GM18498 (cell line): Measurements from ENCODE around the gene TTLL7.

ENCODE experiments used
- ATAC-seq: cut with Tn5 transposase; IDR thresholded peaks from one replicate; pipeline ENCODE4 v1.9.1; 2021; ENCODE audit warnings: mild to moderate bottlenecking, moderate library complexity; ENCODE audit not compliant: unreplicated experiment

Gene TTLL7

DNA sequence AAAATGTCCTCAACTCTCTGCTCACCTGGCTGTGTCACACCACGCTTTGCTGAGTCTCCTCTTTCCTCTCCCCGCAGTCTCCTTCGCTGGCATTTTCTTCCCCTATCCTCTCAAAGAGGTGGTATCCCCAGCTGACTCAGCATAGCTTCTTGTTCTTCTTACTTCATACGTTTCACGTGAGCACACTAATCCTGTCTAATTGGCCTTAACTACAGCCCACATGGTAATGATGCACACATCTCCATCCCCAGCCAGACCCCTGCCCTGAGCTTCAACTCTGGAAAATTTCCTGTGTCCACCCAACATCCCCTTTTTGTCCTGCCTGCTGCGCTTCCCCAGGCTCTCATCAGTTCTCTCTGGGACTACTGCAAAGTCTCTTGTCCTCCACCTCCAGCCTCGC, 169.8 kb downstream of the TTLL7 start:
- no peak for ATAC-seq

DNA sequence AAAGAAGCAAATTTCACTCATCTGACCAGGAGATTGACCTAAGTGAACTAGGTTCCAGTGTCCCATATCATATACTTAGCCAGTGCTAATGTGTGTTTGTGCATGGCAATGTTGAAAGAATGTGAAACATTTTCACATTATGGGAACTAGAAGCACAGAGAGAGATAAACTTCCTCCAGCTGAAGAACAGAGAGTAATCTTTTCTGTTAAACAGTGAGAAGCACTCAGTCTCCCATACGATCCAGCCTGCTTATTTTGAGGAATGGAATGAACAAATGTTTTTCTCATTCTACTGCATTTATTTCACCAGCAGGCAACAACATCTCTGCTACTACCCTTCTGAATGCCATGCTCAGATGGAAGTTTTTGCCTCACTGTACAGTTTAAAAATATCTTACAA, 170.5 kb downstream of the TTLL7 start:
- ATAC-seq, result no peak

DNA sequence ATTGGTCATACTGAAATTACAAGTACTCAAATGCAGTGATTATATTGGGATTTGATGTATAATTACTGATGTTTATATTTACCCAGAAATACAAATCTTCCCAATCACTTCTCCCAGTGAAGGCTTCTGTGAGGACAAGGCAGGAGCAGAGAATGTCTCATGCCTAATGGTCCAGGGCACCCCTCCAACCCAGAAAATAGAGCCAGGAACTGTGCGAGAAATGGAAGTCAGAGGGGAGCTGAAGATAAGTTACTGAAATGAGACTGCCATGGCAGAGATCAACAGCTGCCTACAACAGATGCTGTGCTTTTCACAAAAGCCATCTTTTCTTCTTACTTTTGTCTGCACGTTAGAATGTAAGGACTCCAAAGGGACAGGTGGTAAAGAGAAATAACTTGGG, 171.2 kb downstream of the TTLL7 start:
- no peak for ATAC-seq

DNA sequence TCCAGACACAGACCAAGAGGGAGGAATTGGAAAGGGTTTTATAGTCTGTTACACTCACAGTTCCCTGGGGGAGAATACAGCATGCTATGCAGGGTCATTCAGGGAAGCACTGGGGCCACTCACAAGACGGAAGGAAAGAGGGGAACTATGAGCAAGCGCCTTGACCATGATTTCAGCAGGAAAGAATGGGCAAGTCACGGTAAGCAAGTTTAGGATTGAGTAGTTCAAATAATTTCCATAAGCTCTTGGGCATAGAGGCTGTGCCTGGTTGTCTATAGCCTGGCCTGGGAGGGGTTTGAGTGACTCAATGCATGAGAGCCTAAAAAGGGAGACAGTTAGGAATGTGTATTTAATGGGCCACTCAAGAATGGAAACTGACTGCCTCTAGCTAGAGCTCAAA, 176.7 kb downstream of the TTLL7 start:
- ATAC-seq, result no peak

DNA sequence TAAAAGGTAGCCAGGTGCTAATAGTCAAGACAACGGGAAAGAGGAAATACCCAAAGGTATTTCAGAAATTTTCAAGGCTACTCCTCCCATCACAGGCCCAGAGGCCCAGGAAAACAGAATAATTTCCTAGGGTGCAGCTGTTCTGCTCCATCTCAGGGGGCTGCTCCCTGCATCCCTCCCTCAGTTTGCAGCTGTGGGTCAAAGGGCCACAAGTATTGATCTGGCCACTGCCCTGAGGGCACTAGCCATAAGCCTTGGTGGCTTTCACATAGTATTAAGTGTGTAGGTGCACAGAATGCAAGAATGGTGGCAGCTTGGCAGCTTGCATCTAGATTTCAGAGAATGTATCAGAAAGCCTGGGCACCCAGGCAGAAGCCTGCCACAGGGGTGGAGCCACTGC, 179.5 kb downstream of the TTLL7 start:
- ATAC-seq, result no peak

DNA sequence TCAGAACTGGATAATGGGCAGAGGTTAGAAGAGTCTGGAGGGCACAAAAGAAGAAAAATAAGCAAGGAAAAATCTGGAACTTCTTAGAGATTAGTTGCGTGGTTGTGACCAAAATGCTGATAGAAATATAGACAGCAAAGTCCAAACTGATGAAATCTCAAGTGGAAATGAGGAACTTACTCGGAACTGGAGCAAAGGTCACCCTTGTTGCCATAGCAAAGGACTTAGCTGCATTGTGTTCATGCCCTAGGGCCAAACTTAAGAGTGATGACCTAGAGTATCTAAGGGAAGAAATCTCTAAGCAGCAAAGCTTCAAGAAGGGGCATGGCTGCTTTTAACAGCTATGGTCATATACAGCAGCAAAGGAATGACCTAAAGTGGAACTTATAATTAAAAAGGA, 180.0 kb downstream of the TTLL7 start:
- ATAC-seq, result no peak

DNA sequence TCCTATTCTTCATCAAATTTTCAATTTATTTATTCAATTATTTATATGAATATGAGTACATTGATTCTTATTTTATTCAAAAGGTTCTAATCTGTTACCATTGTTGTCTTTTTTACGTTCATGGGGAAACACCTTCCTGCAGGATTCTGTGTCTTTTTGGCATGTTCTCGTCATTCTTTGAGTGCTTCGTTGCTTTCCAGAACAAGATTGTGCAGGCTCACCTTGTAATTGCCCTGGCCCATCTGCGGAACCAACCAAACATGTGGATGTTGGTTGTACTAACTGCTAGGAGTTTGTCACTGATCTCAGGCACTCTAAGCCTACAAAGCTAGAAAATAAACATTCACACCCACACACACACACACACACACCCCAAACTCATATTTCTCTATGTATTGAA, 182.1 kb downstream of the TTLL7 start:
- no peak for ATAC-seq

DNA sequence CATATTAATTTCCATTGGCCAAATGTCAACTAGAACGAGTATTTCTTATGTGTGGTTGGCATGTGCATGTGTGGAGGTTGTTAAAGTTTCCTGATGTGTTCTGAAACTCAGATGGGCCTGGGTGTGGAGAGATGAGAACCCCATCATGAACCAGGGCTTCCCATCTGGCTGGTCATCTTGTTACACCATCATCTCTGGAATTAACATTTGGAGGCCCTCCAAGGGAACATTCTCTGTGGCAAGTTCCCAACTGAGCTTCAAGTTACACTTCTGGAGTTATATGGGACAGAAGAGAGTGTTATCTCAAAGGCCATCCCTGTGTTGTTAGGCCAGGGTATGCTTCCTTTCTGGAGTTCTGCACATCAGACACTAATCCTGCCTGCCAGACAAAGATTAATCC, 183.6 kb downstream of the TTLL7 start:
- no peak for ATAC-seq
